NOMO-1 (cell line): Measurements from ENCODE around the gene HTR2C.
"Not testable (repeated sequence)": the region's sequence is repeated elsewhere in the genome, so short reads cannot be mapped to it uniquely, and the experiment has no call there.

Experiments
- DNase-seq, 2 experiments: peaks; one replicate each; lab custom pipeline; 2025; ENCODE audit not compliant: unreplicated experiment in 2 of 2; lab: John Stamatoyannopoulos, UW

HTR2C gene

DNA sequence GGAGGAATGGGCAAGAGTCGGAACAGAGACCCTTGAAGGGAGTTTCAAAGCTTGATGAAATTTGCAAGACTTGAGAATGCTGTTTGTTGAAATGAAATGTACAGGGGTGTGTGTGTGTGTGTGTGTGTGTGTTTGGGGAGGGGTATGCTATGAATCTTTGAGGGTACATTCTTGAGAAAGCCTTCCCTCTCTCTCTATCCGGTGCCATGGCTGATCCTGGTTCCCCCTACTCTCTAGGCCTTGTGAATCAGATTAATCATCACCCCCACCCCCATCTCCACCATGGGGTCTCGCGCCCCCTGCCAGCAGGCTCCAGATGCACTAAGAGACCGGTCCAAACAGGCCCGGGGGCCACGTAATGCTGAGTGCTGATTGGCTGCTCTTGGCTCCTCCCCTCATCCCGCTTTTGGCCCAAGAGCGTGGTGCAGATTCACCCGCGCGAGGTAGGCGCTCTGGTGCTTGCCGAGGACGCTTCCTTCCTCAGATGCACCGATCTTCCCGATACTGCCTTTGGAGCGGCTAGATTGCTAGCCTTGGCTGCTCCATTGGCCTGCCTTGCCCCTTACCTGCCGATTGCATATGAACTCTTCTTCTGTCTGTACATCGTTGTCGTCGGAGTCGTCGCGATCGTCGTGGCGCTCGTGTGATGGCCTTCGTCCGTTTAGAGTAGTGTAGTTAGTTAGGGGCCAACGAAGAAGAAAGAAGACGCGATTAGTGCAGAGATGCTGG is at the start of gene HTR2C:
Gene HTR2C, plus strand, starts transcription at position 441 of the 729 bp plus-strand sequence. CDS start 142,851 bp downstream, outside the sequence.
- DNase-seq = no peak

DNA sequence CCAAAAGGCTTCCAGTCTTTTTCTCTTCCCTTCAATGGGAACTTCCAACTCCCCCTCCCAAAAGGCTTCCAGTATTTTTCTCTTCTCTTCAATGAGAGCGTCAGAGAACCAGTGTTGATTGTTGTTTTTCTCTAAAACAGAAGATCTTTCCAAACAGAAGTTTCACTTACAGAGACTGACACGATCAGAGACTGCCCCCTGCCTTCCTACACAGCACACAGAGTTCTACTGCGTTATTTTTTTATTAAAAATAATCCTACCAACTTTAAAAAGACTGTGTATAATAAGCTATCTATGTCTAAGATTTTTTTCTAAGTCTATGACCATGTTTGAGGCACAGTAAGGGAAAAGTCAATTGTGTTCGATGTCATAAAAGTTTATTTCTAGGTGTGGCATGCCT is 3.5 kb upstream of the HTR2C start:
- no peak for DNase-seq

DNA sequence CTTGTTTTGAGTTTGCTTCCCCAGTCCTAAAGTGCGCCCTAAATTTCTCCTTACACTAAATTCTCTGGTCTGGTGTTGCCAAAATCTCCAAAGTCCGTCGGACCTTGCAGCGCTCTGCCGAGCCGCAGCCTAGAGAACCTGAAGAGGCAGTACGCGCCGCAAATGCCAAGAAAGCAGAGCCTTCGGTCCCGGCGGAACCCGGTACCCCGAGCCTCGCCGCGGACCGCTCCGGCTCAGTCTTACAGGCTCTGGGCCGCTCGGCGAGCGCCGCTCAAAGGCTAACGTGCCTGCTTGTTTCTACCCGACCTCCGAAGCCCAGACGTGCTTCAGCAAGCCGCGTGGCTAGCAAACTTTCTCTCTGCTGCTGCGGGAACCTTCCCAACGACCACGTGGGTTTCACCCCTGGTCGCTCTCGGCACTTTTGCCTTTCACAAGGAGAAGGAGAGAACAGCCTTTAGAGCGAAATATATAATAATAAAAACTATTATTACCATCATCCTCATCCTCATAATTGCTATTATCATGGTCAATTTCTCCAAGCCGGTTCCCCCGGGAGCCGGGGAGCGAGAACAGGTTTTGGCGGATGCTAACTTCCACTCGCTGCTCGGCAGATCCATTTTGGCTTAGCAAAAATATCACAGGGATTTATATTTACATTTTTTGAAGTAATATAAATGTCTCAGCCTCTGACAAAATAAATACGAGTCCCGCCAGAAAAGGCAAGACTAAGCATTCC is 2.2 kb upstream of the HTR2C start:
- no peak for DNase-seq

DNA sequence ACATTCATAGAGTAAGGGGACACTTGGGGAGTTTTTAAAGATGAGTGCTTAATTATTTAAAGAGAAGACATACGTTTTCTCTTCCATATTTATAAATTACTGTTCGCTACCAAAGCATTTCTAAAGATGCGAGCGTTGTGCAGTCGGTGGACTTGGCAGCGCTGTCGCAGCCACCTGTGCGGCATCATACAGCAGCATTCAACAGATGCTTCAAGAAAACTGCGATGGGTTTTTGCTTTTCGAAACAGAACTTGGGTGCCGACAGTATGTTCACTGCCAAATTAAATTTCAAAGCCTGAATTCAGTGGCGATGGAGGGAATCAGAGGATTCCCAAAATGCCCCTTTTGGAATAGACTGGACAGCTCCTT is 1.6 kb upstream of the HTR2C start:
- DNase-seq = no peak

DNA sequence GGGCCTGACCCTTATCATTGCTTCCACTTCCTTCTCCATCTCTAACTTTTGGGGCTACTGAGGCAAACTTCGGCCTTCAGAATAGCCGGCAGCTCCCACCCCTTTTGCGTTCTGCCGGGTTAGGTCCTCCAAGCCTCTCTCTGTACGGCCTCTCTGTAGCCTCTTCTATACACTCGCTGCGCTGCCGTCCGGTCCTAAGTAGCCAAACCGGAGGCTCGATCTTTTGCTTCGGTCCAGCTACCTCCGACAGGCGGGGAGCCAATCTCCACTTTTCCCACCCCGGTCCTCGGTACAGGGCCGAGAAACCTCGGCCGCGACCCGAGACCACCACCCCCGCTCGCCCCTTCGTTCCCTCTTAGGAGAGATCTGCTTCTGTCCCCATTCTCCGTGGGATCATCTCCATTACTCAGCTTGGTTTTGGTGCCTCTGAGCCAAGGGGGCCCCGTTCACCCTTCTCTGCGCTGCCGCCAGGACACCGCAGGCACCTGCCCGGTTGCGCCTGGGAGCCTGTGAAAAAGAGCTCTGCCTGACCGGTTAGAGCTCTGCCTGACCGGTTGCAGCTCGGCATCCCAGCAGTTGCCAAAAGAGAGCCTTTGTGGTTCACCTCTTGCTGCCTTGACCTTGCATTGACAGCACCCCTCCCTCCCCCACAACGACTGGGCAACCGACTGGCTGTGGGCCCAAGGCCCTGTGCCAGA is 1.0 kb upstream of the HTR2C start:
- DNase-seq = no peak

DNA sequence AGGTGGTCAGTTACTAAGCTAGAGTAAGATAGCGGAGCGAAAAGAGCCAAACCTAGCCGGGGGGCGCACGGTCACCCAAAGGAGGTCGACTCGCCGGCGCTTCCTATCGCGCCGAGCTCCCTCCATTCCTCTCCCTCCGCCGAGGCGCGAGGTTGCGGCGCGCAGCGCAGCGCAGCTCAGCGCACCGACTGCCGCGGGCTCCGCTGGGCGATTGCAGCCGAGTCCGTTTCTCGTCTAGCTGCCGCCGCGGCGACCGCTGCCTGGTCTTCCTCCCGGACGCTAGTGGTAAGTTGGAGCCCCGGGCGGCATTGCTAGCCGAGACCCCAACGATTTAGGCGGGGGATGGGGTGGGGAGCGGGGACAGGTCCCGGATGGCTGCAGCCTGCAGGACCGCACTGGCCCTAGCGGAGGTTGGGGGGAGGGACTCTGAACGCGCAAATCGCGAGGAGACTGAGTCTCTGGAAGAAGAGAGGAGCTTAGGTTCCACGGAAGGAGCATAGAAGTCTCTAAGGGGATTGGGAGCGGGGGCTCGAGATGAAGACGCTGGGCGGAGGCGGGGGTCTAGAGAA is 573 bp downstream of the HTR2C start:
- DNase-seq = no peak

DNA sequence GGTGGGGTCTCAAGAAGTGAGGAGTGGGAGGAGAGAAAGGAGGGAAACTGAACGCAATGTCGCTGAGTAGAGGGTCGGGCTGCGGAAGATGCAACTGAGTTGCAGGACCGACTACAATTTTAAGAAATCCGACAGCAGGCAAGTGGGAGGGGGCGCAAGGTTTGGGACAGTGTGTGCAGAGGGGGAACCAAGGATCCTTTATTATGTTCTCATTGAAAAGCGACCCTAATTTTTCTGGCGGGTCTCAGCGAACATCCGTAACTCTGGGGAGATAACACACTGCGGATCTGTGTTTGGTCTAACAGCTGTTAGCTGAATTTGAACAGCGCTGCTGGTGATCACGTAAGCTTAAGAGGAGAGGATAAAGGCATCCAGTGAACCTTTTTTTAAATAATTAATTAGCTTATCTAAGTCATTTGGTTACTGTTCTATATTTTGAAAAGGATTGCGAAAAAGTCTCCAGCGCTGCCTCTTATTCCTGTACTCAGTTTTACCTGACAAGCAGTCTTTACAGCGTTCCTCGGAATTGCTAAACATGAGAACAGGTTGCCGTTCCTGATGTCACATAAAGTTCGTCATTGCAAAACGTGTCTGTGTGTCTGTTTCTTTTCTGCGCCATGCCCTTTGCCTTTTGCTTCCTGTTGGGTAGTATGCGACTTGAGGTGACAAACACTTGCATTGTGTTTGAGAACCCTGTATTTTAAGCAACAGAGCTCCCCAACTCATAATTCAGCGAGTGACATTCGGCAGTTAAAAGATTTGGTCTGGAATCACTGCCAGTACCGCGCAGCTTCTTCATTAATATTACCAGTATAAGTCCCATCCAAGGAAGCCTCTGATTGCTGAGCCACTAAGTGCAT is 1.3 kb downstream of the HTR2C start:
- no peak for DNase-seq

DNA sequence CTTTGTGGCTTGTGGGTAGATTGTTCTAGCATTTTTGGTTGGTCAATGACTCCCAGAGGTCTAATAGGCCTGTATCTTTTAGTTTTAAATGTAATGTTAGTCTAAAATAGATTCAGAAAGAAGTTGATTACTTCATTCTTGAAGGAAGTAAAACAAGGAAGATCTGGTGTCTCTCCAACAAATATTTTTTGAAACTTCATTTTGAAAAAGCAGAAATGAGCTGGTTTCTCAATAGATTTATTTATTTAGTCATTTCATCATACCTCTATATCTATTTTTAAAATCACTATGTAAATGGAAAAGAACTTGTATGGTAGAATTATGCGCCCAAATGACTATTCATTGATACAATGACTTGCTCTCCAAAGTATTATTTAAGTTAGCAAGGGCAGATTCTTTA is 7.2 kb downstream of the HTR2C start:
- peak in 1 of 2 experiments; percentile 68 for DNase-seq

DNA sequence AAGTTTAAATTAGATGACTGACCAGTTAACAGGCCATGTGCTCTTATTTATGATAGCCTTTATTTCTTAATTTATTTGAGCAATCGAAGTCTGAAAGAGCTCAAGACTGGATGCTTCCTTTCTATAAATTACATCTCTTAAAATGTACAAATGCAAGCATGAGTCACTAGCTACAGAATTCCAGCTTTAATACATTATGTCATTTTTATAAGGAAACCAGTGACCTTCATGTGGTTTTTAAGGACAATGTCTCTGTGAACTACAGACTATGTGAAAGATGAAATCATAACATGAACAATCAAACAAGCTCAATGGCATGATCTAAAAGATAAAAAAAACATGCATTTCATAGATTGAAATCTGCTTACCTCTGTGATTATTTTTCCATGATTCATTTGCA is 15.4 kb downstream of the HTR2C start:
- DNase-seq = no peak

DNA sequence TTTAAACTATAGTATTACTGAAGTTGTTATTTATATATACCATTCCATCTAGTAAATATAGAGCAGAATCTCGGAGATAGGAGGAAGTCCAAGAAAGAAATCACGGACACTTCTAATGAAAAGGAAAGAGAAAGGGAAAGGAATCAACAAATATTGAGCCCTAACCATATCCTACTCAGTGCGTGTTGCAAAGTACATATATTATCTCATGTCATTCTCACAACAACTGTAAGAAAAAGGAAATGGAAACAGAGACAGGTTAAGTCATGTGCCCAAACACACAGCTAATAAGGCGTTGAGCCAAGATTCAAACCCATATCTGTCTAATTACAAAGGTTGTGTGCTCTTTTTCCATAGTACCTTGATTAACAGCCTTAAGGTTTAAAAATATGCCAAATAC is 16.0 kb downstream of the HTR2C start:
- DNase-seq = no peak

DNA sequence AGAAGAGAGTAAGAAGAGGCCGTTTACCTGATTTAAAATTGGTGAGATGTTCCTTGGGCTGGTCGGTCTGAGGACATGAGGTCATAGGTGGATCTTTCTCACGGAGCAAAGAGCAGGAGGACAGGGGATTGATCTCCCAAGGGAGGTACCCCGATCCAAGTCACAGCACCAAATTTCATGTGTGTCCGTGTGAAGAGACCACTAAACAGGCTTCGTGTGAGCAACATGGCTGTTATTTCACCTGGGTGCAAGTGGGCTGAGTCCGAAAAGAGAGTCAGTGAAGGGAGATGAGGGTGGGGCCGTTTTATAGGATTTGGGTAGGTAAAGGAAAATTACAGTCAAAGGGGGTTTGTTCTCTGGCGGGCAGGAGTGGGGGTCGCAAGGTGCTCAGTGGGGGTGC is 22.7 kb downstream of the HTR2C start:
- DNase-seq = not testable (repeated sequence)

DNA sequence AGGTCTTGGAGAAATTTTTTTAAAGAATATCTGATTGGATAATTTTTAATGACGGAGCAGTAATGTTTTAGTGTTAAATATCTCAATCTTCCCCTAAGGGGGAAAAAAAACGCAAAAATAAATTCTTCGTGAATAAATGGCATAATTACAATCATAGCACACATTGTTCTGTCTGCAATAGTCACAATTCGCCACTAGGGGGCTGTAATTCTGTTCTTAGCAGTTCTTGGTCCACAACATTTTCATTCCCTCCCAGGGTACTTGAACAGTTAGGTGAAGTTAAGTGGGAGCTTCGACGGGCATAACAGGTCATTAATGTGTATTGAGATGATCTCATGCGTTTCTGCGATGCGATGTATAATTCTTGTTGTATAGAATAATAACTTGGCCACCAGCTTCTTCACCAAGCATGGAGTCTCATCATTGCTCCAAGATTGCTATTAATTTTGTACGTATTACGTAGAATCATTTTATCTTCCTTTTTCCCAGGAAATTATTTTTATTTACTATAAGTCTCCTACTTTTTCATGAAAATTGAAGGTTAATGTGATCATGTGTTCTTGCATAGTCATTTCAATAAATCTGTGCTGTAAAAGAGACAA is 27.2 kb downstream of the HTR2C start:
- DNase-seq = peak in 1 of 2 experiments; percentile 24

DNA sequence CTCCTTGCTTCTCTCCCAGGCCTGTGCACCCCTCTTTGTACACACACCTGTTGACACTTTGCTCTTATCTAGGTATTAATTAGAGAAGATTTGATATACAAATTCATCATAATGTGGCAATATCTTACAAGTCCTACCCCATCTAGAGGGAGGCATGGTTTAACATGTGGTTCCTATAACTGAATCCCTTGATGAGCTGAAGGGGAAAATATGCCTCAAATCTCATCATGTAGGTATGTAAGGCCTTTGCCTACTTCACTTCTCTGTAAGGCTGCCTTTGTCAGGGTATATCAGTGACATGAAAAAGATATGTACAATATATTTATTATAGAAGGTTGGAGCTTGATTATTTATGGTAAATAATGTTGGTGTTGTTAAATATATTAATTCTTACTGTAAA is 31.9 kb downstream of the HTR2C start:
- no peak for DNase-seq

DNA sequence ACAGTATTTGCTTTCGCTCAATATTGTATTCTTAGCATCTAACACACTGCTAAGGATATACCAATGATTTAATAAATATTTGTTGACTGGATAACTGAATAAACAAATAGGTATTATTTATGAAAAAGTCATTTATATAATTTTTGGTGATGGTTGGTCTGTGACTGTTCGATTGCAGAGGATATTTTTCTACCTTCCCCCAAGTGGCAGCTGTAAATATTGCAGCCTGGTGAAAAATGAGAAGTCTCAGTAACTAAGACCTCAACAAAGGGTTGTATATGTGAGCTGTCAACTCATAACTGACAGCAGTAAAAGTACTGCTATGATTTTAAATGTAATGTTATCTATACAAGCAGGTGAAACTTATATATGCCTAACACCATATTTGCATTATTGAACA is 36.0 kb downstream of the HTR2C start:
- DNase-seq = no peak

DNA sequence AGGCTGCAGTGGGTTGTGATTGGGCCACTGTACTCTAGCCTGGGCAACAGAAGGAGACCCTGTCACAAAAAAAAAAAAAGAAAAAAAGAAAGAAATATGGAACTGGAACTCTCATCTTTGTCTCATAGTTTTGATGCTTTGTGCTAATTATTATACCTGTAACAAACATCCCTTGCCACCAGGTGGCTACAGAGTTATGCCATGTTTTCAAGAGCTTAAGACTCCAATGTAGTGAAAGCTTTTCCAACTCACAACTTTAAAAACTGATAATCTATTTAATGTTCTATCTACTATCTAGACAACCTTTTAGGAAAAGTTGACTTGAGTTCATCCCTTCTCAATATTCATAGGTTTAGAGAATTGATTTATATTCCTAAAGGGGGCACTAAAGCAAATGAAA is 42.4 kb downstream of the HTR2C start:
- DNase-seq = no peak

DNA sequence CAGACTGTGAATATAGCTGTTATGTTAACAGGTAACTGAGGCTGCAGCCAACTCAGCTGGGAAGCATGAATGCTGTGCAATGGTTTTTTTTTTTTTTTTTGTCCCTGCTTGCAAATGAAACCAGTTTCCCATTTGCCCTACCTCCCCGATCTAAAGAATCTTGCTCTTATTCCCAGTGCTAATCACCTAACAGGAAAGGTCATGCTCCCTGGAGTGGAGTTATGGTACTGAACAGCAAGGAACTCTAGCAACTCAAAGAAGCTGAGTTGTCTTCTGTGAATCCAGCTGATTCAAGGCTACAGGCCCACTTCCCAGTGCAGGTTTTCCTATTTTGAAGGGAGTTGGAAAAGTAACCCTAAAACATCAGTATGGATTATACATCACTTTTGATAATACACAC is 52.1 kb downstream of the HTR2C start:
- DNase-seq = no peak

DNA sequence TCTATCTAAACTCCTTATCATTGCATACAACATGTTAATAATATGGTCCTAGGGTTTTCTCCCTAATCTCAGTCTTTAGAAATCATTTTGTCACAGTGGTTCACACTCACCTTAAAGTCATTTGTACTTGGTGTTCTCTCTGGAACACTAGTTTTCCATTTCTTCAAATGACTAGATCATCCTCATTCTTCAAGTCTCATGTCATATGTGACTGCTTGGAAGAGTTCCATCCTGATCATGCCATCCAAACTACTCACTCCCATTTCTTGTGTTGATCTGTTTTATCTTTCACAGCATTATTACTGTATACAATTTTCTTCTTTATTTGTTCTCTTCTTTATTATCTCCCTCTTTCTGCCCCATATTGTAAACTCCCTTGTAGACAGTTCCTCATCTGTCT is 66.5 kb downstream of the HTR2C start:
- no peak for DNase-seq

DNA sequence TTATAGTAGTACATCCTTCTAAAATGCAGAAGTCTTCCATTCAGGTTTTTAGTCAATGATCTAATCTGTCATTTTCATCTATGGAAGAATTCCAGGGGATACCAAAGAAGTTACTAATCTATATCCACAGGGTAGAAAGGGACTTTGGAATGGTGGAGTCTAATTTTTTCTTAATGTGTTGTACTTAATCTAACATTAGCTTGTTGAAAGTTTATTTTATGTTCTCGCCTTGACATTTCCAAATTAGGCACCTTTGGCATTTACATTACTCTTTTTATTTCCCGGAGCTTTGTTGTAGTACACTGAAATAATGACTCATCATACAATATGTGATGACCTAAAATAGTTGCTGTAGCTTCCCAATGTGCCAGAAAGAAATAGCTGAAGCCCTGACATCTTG is 91.5 kb downstream of the HTR2C start:
- no peak for DNase-seq

DNA sequence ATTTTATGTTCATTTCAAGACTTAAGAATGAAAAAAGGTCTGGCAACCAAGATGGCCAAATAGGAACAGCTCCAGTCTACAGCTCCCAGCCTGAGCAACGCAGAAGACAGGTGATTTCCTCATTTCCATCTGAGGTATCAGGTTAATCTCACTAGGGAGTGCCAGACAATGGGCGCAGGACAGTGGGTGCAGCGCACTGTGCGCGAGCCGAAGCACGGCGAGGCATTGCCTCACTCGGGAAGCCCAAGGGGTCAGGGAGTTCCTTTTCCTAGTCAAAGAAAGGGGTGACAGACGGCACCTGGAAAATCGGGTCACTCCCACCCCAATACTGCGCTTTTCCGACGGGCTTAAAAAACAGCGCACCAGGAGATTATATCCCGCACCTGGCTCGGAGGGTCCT is 116.6 kb downstream of the HTR2C start:
- not testable (repeated sequence) for DNase-seq

DNA sequence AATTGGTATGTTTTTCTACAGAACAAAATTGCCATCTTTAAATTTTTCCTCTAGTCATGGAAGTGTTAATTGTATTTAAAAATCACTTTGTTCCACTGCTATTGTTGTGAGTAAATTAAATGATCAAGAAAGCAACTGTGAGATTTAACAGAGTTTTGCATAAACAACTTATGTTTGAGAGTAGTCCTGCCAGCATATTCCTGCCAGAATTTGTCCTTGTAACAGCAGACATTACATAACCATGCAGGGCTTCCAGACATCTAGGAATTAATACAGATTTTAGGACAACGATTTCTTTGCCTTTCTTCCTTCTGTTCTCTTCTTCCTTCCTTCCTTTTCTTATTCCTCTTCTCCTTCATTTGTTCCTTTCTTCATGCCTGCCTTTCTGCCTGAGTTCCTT is 125.5 kb downstream of the HTR2C start:
- no peak for DNase-seq
